Stimulated activated CD8-positive, alpha-beta memory T cell treated with anti-CD3 and anti-CD28 coated beads, Interleukin-7, amount 100 ng/mL, for 4 hours (primary cell): ENCODE data around the gene SLC13A3.

Source experiments
- DNase-seq, 2 donors: peaks; one replicate each; pipeline ENCODE4 v3.0.0-alpha.2; 2020; ENCODE audit warnings: low read depth in 2 of 2

SLC13A3 gene

DNA sequence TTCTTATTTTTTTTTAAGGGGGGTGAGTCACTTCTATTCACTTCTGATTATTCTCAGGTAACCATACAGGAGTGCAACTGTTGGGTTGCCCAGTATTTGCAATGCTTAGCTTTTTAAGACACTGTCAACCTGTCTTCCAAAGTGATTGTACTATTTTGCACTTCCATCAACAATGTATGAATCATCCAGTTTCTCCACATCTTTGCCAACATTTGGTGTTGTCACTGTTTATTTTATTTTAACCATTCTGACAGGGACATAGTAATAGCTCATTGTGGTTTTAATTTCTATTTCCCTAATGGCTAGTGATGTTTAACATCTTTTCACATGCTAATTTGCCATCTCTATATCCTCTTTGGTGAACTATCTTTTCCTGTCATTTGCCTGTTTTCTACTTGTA lies 1.4 kb upstream of the SLC13A3 start:
- DNase-seq: no peak

DNA sequence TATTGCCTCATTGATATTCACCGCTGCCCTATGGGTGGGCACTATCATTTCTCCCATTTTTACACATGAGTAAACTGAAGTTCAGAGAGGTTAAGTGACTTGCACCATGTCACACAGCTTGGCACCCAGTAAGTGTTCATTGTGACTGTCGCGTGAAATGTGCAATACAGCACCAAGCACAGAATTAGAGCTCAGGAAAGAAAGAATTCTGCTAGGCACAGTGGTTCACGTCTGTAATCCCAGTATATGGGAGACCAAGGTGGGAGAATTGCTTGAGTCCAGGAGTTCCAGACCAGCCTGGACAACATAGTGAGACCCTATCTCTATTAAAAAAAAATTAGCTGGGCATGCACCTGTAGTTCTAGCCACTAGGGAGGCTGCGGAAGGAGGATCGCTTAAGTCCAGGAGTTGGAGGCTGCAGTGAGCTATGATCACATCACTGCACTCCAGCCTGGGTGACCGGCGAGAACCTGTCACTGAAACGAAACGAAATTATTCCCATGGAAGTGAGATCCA lies 626 bp downstream of the SLC13A3 start:
- DNase-seq: no peak

- DNase-seq: no peak
Observed at GRCh38 chr20:46649965-46650542, 1.2 kb downstream of the SLC13A3 start.

DNA sequence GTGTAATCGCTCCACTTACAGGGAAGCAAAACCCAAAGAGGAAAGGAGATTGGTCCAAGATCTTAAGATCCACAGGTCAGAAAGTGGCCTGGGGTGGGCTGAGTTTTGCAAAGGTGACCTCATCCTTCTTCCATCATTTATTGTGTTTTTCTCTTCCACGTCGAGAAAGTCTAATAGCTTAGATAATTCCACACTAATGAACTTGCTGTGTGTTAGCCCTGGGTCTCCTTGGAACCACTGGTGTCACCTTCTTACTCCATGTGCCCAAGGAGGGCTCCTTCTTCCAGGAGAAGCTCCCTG lies 1.7 kb downstream of the SLC13A3 start:
- no peak for DNase-seq

DNA sequence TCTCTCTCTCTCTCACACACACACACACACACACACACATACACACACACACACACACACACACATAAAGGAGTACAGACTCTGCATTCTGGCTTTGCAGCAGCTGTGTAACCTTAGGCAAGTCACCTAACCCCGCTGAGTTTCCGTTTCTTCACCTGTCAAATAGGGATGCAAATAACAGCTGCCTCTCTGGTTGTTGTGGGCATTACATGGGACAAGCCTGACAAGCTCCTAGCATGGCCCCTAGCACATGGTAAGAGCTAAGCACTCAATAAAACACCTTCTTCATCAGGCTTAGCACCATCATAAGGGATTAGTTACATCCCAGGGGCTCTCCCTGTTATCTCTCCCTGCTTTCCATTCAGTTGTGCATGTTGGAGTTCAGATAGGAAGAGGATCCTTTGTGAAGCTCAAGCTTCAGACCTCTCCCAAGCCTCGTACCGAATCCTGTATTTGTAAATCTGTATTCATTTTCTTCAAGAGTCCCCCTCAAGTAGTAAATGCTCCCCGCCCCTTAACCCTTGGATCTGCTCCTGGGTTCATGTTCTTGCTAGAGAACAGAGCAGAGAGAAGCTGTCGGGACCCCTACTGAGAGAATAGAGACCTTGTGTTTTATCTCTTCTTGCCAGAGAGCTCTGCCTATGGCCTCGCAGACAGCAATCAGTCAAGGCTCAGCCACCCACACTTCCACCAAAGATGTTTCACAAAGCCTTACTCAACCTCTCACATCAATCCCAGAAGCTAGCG lies 2.2 kb downstream of the SLC13A3 start:
- DNase-seq: no peak

DNA sequence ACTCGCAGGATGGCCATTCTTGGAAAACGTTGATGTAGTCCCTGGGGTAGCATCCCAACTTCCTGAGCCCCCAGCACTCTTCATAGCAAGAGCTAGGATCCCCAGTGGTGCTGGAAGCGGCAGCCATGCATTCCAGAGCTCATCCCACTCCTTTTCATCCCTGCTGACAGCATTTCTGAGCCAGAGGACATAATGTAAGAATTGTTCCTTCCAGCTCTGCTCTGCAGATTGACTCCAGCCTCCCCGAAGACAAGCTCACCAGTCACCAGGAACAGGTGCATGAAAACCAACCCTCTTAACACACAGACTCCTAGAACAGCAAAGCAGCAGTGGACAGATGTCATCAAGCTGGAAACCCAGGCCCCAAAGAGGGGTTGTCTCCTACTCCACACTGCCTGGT lies 3.8 kb downstream of the SLC13A3 start:
- DNase-seq: no peak

DNA sequence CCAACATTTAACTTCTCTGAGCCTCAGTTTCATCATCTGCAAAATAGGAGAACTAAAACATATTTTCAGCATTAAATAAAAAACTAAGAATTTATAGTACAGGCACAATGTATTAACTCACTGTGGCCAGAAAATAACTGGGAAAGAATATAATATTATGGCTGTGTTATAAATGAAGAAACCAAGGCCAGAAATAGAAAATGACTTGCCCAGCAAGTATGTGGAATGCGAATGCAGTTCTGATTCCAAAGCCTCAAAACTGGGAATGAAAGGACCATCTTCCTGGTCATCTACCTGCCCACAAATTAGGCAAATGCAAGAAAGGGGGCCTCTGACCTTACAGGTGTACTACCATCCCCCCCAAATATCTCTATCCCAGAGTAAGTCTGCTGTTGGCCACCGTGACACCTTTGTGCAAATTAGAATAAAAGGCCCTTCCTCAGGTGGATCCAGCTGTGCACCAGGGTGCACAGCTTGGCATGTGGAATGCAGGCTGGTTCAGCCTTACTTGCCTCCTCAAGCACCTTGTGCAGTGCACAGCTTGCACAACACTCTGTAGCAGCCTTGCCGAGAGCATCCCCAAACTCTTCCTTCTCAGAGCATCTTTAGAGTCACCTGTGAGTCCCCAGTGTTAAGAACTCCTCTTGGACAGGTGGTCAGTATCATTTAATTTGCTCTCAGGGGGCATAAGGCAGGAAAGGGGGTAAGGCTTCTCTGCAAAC lies 4.4 kb downstream of the SLC13A3 start:
- DNase-seq: no peak

DNA sequence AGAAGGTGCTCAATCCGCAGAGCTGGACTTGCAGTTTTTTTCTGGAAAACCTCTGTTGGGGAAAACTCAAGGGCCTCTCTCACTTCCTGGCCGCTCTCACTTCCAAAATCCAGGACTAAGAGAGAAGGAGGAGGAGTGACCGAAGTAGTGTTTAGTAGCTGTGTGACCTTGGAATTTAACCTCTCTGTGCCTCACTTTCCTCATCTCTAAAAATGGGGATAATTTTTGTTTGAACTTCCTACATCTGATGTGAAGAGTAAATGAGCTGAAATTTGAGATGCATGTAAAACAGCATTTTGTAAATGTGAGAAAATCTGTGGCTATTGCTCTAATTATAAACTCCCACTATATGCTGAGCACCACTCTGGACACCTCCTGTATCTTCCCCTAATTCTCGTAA lies 5.1 kb downstream of the SLC13A3 start:
- no peak for DNase-seq

DNA sequence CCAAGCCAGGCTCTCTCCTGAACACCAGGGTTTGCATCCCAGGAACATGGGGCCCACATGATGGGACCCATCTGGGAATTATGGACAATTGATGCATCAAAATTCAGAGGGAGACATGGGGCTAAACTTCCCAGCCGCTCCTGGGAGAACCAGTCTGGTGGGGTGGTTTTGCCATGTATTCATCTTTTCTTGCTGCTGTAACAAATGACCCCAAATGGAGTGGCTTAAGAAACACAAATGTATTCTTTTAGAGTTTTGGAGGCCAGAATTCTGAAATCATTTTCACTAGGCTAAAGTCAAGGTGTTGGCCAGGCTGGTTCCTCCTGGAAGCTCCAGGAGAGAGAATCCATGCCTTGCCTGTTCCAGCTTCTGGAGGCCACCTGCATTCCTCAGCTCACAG lies 6.5 kb downstream of the SLC13A3 start:
- DNase-seq: no peak

DNA sequence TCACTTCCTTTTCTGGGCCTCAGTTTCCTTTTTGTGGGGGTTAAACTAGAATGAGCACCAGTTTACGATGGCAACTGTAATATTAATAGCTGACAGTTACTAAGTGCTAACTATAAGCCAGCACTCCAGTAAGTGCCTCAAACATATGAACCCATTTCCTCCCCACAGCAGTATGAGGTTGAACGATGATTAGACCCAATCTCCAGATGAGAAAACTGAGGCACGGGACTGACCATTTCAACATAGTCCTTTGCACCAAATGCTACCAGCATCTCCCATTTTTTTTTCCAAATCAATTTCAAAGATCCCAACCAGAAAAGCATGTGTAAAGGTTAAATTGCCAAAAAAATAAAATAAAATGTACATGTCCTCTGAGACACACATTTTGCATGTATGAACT lies 7.1 kb downstream of the SLC13A3 start:
- DNase-seq: no peak

DNA sequence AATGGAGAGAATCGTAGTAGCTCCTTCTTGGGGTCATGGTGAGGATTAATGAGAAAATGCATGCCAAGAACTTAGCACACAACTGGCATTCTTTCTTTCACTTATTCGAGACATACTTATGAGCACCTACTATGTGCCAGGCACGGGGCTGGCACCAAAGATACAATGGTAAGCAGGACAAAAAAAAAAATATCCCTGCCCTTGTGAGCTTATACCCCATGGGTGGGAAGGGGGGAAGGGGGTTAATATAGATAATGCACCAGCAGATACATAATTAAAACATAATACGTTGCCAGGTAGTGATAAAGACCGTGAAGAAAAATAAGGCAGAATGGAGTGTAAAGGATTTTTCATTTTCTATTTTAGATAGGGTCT lies 8.3 kb downstream of the SLC13A3 start:
- DNase-seq: no peak

DNA sequence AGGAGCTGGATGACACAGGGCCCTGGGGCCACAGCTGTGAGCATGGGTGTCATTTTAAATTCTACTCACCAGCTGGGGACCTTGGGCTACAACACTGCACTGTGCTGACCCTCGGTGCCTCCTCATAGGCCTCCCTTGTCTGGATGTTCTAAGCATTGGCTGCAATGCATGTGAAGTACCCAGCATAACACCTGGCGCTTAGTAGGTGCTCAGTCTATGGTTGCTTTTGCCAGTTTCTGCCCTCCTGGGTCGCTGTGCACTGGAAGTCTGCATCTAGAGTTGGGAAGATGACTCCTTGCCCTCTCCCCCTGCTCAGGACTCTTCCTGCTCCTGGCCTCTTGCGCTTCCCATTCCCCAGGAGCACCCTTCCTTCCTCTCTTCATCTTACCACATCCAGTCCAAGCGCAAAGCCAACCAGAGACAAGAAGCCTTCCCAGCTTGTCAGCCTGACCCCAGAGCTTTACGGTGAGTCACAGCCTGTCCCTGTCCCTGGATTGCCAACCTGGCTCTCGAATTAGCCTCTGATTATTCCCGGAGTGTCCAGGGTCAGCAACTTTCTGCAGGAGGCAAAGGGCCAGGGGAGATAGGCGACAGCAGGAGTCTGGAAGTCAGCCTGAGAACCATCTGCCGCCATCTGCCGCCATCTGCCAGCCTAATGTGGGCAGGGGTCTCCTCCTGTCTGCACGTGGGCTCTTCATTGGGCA lies 8.8 kb downstream of the SLC13A3 start:
- DNase-seq: no peak

DNA sequence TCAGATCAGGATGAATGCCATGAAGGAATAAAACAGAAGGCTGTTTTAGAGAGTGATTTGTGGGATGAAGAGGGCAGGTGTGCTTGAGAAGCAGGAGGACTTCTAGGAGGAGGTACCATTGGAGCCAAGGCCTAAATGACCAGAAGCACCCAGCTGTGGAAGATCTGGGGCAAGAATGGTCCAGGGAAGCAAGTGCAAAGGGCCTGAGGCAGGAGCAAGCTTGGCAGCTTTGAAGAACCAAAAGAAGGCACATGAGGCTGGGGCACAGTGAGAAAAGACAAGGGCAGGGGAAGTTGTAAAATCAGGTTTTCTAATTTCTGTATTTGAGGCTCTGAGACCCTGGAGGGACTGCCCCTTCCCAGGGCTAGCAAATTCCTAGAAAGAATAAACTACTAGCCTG lies 9.8 kb downstream of the SLC13A3 start:
- no peak for DNase-seq

DNA sequence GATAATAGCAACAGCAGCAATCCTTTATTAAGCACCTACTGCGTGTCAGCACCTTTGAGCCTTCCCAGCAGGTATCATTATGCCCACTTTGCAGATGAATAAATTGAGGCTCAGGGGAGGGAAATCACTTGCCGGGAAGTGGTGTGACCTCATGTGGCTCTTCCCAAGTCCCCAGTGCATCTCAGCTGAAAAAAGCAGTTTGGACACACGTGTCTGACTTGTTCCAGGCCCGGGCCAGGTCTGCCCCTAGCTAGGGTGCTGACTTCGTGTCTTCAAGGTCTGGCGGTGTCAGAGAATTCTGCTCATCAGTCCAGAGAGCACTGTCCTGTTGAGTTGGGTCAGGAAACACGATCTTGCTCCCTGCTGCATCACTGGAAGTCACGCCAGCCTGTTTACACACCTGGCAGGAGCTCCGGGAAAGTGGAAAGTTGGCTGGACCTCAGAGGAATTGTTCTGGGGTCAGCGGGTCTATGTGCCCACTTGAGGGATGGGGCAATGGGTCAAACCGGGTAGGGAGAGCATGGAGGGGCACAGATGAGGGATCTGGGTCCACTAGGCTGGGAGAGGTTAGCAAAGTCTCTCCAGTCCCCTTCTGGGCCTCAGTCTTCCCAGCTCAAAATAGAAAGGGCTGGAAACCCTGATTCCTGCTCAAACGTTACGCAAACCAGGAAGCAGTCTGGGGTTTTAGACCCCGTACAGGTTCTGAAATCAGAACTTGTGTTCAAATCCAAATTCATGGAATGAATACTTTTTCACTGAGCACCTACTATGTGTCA lies 10.5 kb downstream of the SLC13A3 start:
- DNase-seq: no peak

DNA sequence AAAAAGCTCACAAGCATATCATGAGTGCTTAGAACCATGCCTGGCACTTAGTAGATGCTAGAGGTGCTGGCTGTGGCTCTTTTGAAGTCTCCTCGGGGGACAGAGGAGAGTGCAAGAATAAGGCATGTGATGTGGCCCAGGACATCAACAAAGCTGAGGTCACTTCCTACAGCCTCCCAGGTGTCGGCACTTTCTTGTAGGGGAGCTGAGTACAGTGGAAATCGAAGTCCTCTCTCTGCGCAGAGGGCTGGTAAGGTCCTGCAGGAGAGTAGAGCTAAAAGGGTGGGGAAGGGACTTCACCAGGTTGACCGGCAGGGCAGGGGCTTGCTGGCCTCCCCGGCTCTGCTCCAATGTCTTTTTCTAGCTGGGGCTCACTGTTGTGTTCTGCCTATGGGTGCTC lies 11.2 kb downstream of the SLC13A3 start:
- no peak for DNase-seq

DNA sequence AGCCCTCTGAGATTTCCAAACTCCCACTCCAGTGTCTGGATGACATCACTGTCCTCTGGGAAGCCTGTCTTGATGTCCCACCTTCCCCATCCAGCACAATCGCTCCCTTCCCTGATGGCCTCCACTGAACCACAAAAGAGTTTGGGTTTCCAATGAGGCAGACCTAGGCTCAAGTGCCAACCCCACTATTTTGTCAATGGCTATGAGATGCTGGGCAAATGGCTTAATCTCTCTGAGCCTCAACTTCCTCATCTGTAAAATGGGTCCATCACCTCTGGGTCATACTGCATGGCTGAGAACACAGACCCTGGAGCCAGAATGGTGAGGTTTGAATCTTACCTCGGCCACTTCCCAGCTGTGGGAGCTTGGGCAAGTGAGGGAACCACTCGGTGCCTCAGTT lies 11.7 kb downstream of the SLC13A3 start:
- no peak for DNase-seq

DNA sequence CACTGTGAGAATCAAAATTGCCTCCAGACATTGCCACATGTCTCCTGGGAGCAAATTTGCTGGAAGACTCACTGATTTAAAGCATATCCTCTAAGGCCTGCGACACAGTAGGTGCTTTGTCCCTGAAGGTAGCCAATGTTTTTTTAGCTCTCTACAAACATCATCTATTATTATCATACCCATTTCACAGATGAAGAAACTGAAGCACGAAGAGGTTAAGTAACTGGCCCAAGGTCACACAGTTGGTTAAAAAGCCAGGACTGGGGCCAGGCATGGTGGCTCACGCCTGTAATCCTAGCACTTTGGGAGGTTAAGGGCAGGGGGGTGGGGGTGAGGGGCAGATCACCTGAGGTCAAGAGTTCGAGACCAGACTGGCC lies 12.4 kb downstream of the SLC13A3 start:
- DNase-seq: no peak

DNA sequence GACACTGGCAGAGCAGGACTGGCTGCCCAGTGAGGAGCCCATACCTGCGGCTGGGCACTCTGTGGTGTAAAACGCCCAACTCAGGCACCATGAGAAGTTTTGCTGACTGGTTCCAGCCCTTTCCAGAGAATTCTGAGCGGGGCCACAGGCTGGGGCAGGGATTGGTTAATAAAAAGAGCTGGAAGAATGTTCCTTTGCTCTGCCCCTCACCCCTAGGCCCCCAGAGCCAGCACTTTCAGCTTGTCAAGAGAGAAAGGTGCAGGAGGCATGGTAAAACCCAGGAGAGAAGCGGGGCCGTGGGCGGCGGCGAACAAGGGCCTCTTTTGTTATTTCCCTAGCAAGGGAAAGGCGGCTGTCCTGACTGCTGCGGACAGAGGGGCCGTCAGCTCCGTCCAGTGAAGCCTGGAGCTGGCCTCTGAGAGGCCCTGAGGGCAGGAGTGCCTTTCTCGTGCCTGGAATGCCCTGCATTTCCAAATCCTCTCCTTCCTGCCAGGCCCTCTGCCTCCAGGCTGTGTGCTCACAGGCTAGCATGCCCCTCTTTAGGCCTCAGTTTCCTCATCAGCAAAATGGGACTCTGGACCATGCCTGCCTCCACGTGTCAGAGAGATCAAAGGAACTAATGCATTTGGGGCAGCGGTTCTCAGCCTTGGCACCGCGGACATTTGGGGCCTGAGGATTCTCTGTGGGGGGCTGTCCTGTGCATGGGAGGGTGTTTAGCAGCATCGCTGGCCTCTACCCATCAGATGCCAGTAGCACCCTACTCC lies 12.9 kb downstream of the SLC13A3 start:
- DNase-seq: no peak

DNA sequence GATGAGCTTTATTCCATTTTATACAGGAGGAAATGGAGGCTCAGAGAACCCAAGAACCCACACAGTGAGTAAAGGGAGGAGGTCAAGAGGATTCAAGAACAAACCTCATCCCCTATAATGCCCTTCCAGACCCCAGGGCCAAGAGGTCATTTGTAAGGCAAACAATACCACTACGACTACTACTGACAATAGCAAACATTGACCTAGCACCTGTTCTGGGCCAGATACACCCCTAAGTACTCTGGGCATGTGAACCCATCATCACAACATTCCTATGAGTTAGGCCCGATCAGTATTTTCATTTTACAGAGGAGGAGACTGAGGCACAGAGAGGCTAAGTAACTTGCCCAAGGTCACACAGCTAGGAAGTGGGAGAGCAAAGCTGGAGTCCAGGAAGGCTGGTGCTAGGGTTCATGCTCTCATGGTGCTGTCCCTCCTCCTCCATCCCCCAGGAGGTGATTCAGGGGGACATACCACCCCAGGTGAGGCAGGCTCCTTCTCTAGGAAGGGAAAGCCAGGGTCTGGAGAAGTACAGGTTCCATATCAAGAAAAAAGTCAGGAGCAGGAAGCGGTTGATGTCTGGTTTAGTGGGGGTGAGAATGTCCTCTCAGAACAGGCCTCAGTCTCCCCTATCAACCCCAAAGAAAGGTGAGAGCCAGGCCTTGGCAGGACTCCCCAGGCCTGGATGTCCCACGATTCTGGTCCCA lies 13.7 kb downstream of the SLC13A3 start:
- DNase-seq: no peak

- DNase-seq: no peak
Observed at GRCh38 chr20:46637020-46637419, 14.2 kb downstream of the SLC13A3 start.

GRCh38 chr20:46636514-46636913 lies 14.7 kb downstream of the SLC13A3 start:
- no peak for DNase-seq
